IMR-90 (cell line): Measurements from ENCODE around the gene RORC. TPM values are rescaled to one million over a fixed set of nuclear protein-coding genes. Genes with fewer than 3 reads are reported as not detected.

Experiments
- ATAC-seq: fragments of 200-7000 bp; cut with Tn5 transposase; 2 replicates; pipeline ENCODE4 v1.9.1; 2020; ENCODE audit warnings: low read depth, mild to moderate bottlenecking, moderate library complexity
- BruUV-seq: library from RNA; stranded (reverse); fragments of 400-500 nt; replicated peaks from 2 replicates; lab custom pipeline; 2021; lab: Mats Ljungman, UMichigan
- CTCF ChIA-PET: fragments of 300-600 bp; formaldehyde crosslinking; extraction: SDS; loops from one replicate; lab custom pipeline; 2021; ENCODE audit warnings: antibody characterized with exemption; lab: Yijun Ruan, JAX
- POLR2A ChIA-PET: fragments of 300-600 bp; sonication (Branson Sonifier 250); formaldehyde crosslinking; loops from one replicate; lab custom pipeline; 2022; ENCODE audit warnings: antibody characterized with exemption; ENCODE audit not compliant: unreplicated experiment; lab: Charles Lee
- DNase-seq: peaks from one replicate; pipeline ENCODE4 v3.0.0; 2013
- H2AFZ ChIP-seq: replicated peaks from 2 replicates; pipeline ENCODE3; 2013; ENCODE audit warnings: low read length, mild to moderate bottlenecking; ENCODE audit not compliant: poor library complexity
- H2AK5ac ChIP-seq: 2 replicates; pipeline ENCODE4 v1.6.1; 2013; ENCODE audit warnings: low read depth, low read length, inconsistent platforms
- H2AK9ac ChIP-seq: replicated peaks from 2 replicates; pipeline ENCODE3; 2013; ENCODE audit warnings: mild to moderate bottlenecking, low read depth, low read length, moderate library complexity; ENCODE audit not compliant: poor library complexity
- H2BK120ac ChIP-seq: 2 replicates; pipeline ENCODE4 v1.6.1; 2013; ENCODE audit warnings: low read depth, low read length, inconsistent platforms
- H2BK15ac ChIP-seq: 3 replicates; pipeline ENCODE4 v1.6.1; 2013; ENCODE audit warnings: low read depth, low read length, inconsistent platforms
- H2BK20ac ChIP-seq: 2 replicates; pipeline ENCODE4 v1.6.1; 2013; ENCODE audit warnings: low read depth, mild to moderate bottlenecking, inconsistent platforms, low read length, moderate library complexity
- H2BK5ac ChIP-seq: 2 replicates; pipeline ENCODE4 v1.6.1; 2013; ENCODE audit warnings: mild to moderate bottlenecking, low read depth, low read length, inconsistent platforms; ENCODE audit not compliant: poor library complexity, severe bottlenecking
- H3K14ac ChIP-seq: replicated peaks from 2 replicates; pipeline ENCODE4 v1.6.1; 2013; ENCODE audit warnings: low read depth, low read length, inconsistent platforms
- H3K18ac ChIP-seq: 2 replicates; pipeline ENCODE4 v1.6.1; 2013; ENCODE audit warnings: low read depth, low read length, control low read depth
- H3K23ac ChIP-seq: 2 replicates; pipeline ENCODE4 v1.6.1; 2013; ENCODE audit warnings: low read depth, low read length, inconsistent platforms
- H3K27ac ChIP-seq: 2 replicates; pipeline ENCODE4 v1.5.1; 2013; ENCODE audit warnings: mild to moderate bottlenecking, control low read depth, low read length; ENCODE audit not compliant: insufficient read depth
- H3K27me3 ChIP-seq: 2 replicates; pipeline ENCODE4 v1.6.1; 2013; ENCODE audit warnings: low read length; ENCODE audit not compliant: control insufficient read depth, insufficient read depth
- H3K36me3 ChIP-seq: 2 replicates; pipeline ENCODE4 v1.6.1; 2013; ENCODE audit warnings: low read length, mixed read lengths; ENCODE audit not compliant: control insufficient read depth, insufficient read depth
- H3K4ac ChIP-seq: 2 replicates; pipeline ENCODE4 v1.6.1; 2013; ENCODE audit warnings: low read depth, low read length, inconsistent platforms
- H3K4me1 ChIP-seq: 2 replicates; pipeline ENCODE4 v1.6.1; 2013; ENCODE audit warnings: low read length, mixed read lengths; ENCODE audit not compliant: control insufficient read depth, insufficient read depth
- H3K4me2 ChIP-seq: 2 replicates; pipeline ENCODE4 v1.6.1; 2013; ENCODE audit warnings: low read depth, mild to moderate bottlenecking, control low read depth, low read length, moderate library complexity
- H3K4me3 ChIP-seq: 2 replicates; pipeline ENCODE4 v1.5.1; 2013; ENCODE audit warnings: low read depth, mild to moderate bottlenecking, control low read depth, low read length, moderate library complexity; ENCODE audit not compliant: insufficient read depth
- H3K56ac ChIP-seq: 2 replicates; pipeline ENCODE4 v1.6.1; 2013; ENCODE audit warnings: low read length, inconsistent platforms; ENCODE audit not compliant: insufficient read depth; ENCODE audit errors: extremely low read depth
- H3K79me1 ChIP-seq, 2 experiments: 2 replicates each; pipeline ENCODE4 v1.6.1; 2013; ENCODE audit warnings: low read length in 2 of 2, inconsistent platforms in 1 of 2, low read depth in 1 of 2
- H3K9ac ChIP-seq: 2 replicates; pipeline ENCODE4 v1.6.1; 2013; ENCODE audit warnings: low read depth, low read length, control low read depth
- H3K9me1 ChIP-seq: 2 replicates; pipeline ENCODE4 v1.6.1; 2013; ENCODE audit warnings: low read length, inconsistent platforms; ENCODE audit not compliant: insufficient read depth
- H3K9me3 ChIP-seq: 2 replicates; pipeline ENCODE4 v1.6.1; 2013; ENCODE audit warnings: low read length; ENCODE audit not compliant: control insufficient read depth, insufficient read depth
- H4K20me1 ChIP-seq: 2 replicates; pipeline ENCODE4 v1.6.1; 2013; ENCODE audit warnings: low read length, inconsistent platforms; ENCODE audit not compliant: insufficient read depth
- H4K5ac ChIP-seq: 2 replicates; pipeline ENCODE4 v1.6.1; 2013; ENCODE audit warnings: mild to moderate bottlenecking, low read depth, low read length, control low read depth
- H4K8ac ChIP-seq, 2 experiments: 2 replicates each; pipeline ENCODE4 v1.6.1; 2013; ENCODE audit warnings: low read depth in 2 of 2, low read length in 2 of 2, control low read depth in 1 of 2, inconsistent platforms in 1 of 2
- H4K91ac ChIP-seq: 2 replicates; pipeline ENCODE4 v1.6.1; 2013; ENCODE audit warnings: low read depth, low read length, inconsistent platforms; ENCODE audit not compliant: insufficient read depth
- BHLHE40 ChIP-seq: fragments of 150-350 bp; IDR thresholded peaks from 2 replicates; pipeline ENCODE4 v1.6.1; 2016; ENCODE audit warnings: mild to moderate bottlenecking, low read depth, low read length
- CEBPB ChIP-seq: IDR thresholded peaks from 2 replicates; pipeline ENCODE4 v1.6.1; 2012; ENCODE audit warnings: low read depth, low read length, improper control_type of control experiment
- CHD1 ChIP-seq: IDR thresholded peaks from 2 replicates; pipeline ENCODE4 v1.6.1; 2012; ENCODE audit warnings: low read depth, low read length, improper control_type of control experiment
- CTCF ChIP-seq: conservative IDR thresholded peaks from 2 replicates; pipeline ENCODE4 v1.5.1; 2012; ENCODE audit warnings: mild to moderate bottlenecking, low read depth, low read length, improper control_type of control experiment
- FOS ChIP-seq: fragments of 150-350 bp; IDR thresholded peaks from 2 replicates; pipeline ENCODE4 v1.6.1; 2016; ENCODE audit warnings: low read depth, low read length
- MAFK ChIP-seq: IDR thresholded peaks from 2 replicates; pipeline ENCODE4 v1.6.1; 2012; ENCODE audit warnings: low read depth, low read length, improper control_type of control experiment
- MAZ ChIP-seq: IDR thresholded peaks from 2 replicates; pipeline ENCODE4 v1.6.1; 2012; ENCODE audit warnings: low read depth, mild to moderate bottlenecking, low read length, improper control_type of control experiment, moderate library complexity, borderline replicate concordance
- MXI1 ChIP-seq: IDR thresholded peaks from 2 replicates; pipeline ENCODE4 v1.6.1; 2012; ENCODE audit warnings: low read depth, mild to moderate bottlenecking, low read length, moderate library complexity, borderline replicate concordance
- NFE2L2 ChIP-seq: fragments of 150-350 bp; IDR thresholded peaks from 2 replicates; pipeline ENCODE4 v1.6.1; 2016; ENCODE audit warnings: low read depth, mild to moderate bottlenecking, low read length
- POLR2A ChIP-seq: IDR thresholded peaks from 2 replicates; pipeline ENCODE4 v1.6.1; 2012; ENCODE audit warnings: mild to moderate bottlenecking, low read depth, low read length
- RAD21 ChIP-seq: IDR thresholded peaks from 2 replicates; pipeline ENCODE4 v1.6.1; 2012; ENCODE audit warnings: low read length, improper control_type of control experiment
- RCOR1 ChIP-seq: IDR thresholded peaks from 2 replicates; pipeline ENCODE4 v1.6.1; 2012; ENCODE audit warnings: mild to moderate bottlenecking, low read length, improper control_type of control experiment; ENCODE audit not compliant: insufficient replicate concordance
- RFX5 ChIP-seq: IDR thresholded peaks from 2 replicates; pipeline ENCODE4 v1.8.0; 2012; ENCODE audit warnings: low read depth, mild to moderate bottlenecking, low read length, moderate library complexity
- SMC3 ChIP-seq: fragments of 150-350 bp; IDR thresholded peaks from 2 replicates; pipeline ENCODE4 v1.6.1; 2016; ENCODE audit warnings: low read depth, mild to moderate bottlenecking, antibody characterized with exemption, low read length, moderate library complexity
- USF2 ChIP-seq: fragments of 150-350 bp; IDR thresholded peaks from 2 replicates; pipeline ENCODE4 v1.6.1; 2017; ENCODE audit warnings: mild to moderate bottlenecking, antibody characterized with exemption, low read length, low read depth
- whole genome bisulfite sequencing, 2 experiments: methylation state at CpG; one replicate each; pipeline versions ENCODE4 v1.1.5 to v1.1.7; 2013; ENCODE audit warnings: missing lambda C conversion rate in 2 of 2; ENCODE audit not compliant: insufficient read length in 1 of 2; ENCODE audit errors: extremely low coverage in 2 of 2; 5-methylcytosine and 5-hydroxymethylcytosine counted together
- dilution Hi-C: fragments of 300-500 bp; cut with HindIII; formaldehyde crosslinking; loops from one replicate; pipeline ENCODE4 v1.14.3; 2018; ENCODE audit warnings: low sequenced_read_pairs; ENCODE audit not compliant: unreplicated experiment
- in situ Hi-C: fragments of 300-500 bp; cut with MboI; formaldehyde crosslinking; loops from 3 replicates; pipeline ENCODE4 v1.14.3; 2019; ENCODE audit warnings: low sequenced_read_pairs, inconsistent platforms, mixed read lengths
- intact Hi-C: fragments of 100-400 bp; cut with micrococcal nuclease; formaldehyde crosslinking; loops from 2 replicates; pipeline ENCODE4 v1.10.0; 2022
- polyA plus RNA-seq, 3 experiments: library from polyadenylated mRNA; depleted of rRNA; stranded (reverse); fragments of >200 nt; gene quantifications; 2 replicates each; pipeline ENCODE4 v1.2.3, GENCODE V29; 2012; ENCODE audit warnings: low replicate concordance in 1 of 3
- total RNA-seq: library from RNA; depleted of rRNA; stranded (reverse); fragments of >200 nt; gene quantifications from 2 replicates; pipeline ENCODE4 v1.2.3, GENCODE V29; 2012
- TF ChIP-seq, protein P1 (sequence below): fragments of 150-350 bp; IDR thresholded peaks from 2 replicates; pipeline ENCODE4 v1.6.1; 2016; ENCODE audit warnings: low read depth, mild to moderate bottlenecking, low read length, moderate library complexity, borderline replicate concordance

The RORC gene
- total and polyA plus RNA-seq, 2 of the 4 experiments (the other 2 are of a cell fraction), result not detected

DNA sequence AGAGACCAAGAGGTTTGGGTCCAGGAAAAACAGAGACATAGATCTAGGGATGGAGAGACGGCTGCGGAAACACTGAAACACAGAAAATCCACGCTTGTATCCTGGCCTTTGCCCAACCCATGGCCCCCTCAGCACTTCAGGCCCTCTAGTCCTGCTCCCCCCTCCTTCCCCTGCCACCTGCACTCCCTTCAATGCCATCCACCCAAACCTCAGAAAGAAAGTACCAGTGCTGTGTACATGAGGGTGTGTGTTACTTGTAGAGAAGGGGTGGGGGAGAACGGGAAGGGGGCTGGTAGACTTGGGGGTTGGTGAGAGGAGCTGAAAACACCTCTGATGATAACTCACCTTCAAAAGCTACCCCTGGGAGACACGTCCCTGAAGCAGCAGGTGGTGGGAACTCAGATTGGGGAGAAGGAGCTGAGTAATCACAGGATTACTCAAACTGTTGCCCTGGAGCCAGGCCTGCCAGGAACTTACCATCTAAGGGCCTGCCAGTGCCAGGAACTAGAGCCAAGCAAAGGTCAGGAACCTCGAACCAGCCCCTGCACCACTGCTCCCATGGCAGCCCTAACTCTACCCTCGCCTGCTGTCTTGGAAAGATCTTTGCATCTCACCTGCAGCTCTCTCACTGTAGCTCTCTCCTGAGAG lies 11.5 kb downstream of the RORC start:
- Histone ChIP-seq H3K36me3 (no peaks in the 10 kb centered on the region), H3K14ac (no peak overlapping the region), H4K5ac (no peak overlapping the region), H3K79me1 (no peaks in the 10 kb centered on the region), H3K27me3 (peaks cover 74% of the 10 kb centered on the region), H3K4me1 (no peaks in the 10 kb centered on the region), H2AK5ac (no peak overlapping the region), H2AK9ac (no peak overlapping the region), H2AFZ (no peak overlapping the region), H3K23ac (no peak overlapping the region), H4K91ac (no peak overlapping the region), H3K9ac (no peak overlapping the region), H3K9me1 (no peaks in the 10 kb centered on the region), H3K18ac (no peak overlapping the region), H3K56ac (no peak overlapping the region), H2BK15ac (no peak overlapping the region), H3K27ac (no peak overlapping the region), H2BK20ac (no peak overlapping the region), H4K20me1 (no peaks in the 10 kb centered on the region), H2BK5ac (no peak overlapping the region), H3K4ac (no peak overlapping the region), H3K4me3 (no peak overlapping the region), H2BK120ac (no peak overlapping the region), H4K8ac (no peak overlapping the region), H3K4me2 (no peak overlapping the region), H3K9me3 (no peaks in the 10 kb centered on the region)
- ChIA-PET POLR2A (no interaction called here), CTCF (no interaction called here)
- dilution Hi-C loops (no loop called here), intact Hi-C loops (no loop called here), in situ Hi-C loops (no loop called here)
- no TSS peak for BruUV-seq
- no peak for TF ChIP-seq NFE2L2
- TF ChIP-seq MAFK, result no peak
- no peak for TF ChIP-seq RAD21
- TF ChIP-seq MAZ, result no peak
- no peak for TF ChIP-seq FOS
- TF ChIP-seq CEBPB, result no peak
- no peak for TF ChIP-seq RFX5
- TF ChIP-seq MXI1, result no peak
- no peak for TF ChIP-seq POLR2A
- TF ChIP-seq USF2, result no peak
- TF ChIP-seq SMC3, result no peak
- no peak for TF ChIP-seq CHD1
- TF ChIP-seq, protein P1, sequence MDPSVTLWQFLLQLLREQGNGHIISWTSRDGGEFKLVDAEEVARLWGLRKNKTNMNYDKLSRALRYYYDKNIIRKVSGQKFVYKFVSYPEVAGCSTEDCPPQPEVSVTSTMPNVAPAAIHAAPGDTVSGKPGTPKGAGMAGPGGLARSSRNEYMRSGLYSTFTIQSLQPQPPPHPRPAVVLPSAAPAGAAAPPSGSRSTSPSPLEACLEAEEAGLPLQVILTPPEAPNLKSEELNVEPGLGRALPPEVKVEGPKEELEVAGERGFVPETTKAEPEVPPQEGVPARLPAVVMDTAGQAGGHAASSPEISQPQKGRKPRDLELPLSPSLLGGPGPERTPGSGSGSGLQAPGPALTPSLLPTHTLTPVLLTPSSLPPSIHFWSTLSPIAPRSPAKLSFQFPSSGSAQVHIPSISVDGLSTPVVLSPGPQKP, result no peak
- no peak for TF ChIP-seq CTCF
- TF ChIP-seq BHLHE40, result no peak
- no peak for TF ChIP-seq RCOR1
- ATAC-seq (no peak), DNase-seq (no peak)
- 8% methylated on average over 2 of the region's 7 CpGs; no CpG with 5 or more reads in 1 of the 2 experiments for WGBS, 2 experiments
